GM18498 (cell line): ENCODE data around the gene PAF1.
A peak's percentile ranks its signal among the peaks of the same experiment; 100 is the strongest.

Experiments
- ATAC-seq: cut with Tn5 transposase; IDR thresholded peaks from one replicate; pipeline ENCODE4 v1.9.1; 2021; ENCODE audit warnings: mild to moderate bottlenecking, moderate library complexity; ENCODE audit not compliant: unreplicated experiment

Gene PAF1

DNA sequence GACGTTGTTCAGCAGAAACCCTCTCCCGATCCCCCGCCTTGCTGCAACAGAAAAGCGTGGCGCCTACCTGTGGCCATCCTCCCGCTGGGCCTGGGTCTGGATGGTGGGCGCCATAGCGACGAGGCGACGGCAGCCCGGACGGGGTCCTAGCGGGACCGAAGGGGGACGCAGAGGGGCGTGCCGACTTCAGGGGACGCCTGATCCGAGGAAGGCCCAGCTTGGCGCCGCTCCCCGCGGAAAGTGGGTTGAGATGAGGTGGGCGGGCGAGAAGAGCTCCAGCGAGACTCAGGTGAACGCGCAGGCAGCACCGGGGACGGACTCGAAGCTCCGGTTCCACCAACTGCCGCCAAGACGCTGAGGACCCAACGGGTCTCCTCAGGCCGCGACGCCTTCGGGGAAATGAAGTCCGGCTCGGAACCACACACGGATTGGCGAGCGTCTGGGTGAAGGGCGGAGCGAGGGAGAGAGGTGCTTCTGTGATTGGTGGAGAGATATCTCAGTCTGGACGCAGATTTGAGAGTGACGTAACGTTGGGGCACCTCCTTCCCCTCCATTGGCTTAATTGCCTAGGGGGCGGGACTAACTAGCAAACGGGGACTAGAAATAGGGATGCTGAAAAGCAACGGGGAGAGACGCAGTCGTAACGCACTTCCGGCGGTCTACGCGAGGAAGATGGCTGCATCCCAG lies at the start of gene PAF1, which contains the start of gene MED29:
TSS of gene PAF1 (minus strand) at position 356 of the 687 bp plus-strand sequence. CDS start at position 114, 242 bp downstream.
TSS of gene MED29 (plus strand) at position 628 of the 687 bp plus-strand sequence. CDS start at position 673, 45 bp downstream.
- peak; percentile 92 for ATAC-seq

DNA sequence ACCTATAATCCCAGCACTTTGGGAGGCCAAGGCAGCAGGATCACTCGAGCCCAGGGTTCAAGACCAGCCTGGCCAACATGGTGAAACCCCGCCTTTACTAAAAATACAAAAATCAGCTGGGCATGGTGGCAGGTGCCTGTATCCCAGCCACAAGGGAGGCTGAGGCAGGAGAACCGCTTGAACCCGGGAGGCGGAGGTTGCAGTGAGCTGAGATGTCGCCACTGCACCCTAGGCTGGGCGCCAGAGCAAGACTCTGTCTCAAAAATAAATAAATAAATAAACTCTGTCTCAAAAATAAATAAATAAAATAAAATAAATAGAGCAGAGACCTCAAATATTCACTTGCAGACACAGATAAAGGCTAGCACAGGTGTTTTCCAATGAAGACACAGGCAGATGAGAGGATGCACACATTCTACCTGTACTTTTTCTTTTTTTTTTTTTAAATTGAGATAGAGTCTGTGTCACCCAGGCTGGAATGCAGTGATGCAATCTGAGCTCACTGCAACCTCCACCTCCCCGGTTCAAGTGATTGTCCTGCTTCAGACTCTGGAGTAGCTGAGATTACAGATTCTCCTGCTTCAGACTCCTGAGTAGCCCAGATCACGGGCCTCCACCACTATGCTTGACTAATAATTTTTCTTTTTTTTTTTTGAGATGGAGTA lies 47.5 kb upstream of the PAF1 start:
- ATAC-seq: no peak

DNA sequence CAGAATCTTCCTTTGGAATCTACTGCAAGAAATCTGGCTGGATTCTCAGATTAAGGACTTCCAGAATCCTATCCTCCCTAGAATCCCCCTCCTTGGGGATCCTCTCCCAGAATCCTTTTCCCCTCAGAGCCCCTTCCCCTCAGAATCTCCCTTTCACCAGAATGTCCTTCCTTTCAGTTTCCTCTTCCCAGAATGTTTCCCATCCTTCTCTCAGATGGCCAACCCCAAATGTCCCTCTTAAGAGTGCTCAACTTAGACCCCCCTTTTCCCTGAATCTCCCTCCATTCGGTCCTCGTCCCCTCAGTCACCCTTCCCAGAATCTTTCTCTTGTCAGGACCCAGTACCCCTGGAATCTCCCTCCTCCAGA lies 45.4 kb upstream of the PAF1 start:
- no peak for ATAC-seq

- ATAC-seq: peak; percentile 77
Observed at GRCh38 chr19:39435499-39436349, 44.8 kb upstream of the PAF1 start, which contains the start of gene RPS16. RPS16 (minus strand) TSS chr19:39435949; CDS start chr19:39435895, 54 bp downstream.

- ATAC-seq: no peak
Observed at GRCh38 chr19:39434123-39435076, 43.5 kb upstream of the PAF1 start.

GRCh38 chr19:39433480-39434079 lies 42.7 kb upstream of the PAF1 start:
- no peak for ATAC-seq

DNA sequence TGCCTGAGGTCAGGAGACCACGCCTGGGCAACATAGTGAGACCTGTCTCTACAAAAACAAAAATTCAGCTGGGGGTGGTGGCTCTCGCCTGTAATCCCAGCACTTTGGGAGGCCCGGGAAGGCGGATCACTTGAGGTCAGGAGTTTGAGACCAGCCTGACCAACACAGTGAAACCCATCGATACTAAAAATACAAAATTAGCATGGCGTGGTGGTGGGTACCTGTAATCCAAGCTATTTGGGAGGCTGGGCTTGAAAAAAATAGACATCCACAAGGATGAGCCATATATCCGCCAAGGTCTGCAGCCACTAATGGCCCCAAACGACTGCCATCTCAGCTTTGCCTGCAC lies 41.7 kb upstream of the PAF1 start:
- ATAC-seq: no peak

GRCh38 chr19:39430675-39431593 lies 40.0 kb upstream of the PAF1 start:
- no peak for ATAC-seq

GRCh38 chr19:39428283-39429112 lies 37.6 kb upstream of the PAF1 start:
- ATAC-seq: no peak

DNA sequence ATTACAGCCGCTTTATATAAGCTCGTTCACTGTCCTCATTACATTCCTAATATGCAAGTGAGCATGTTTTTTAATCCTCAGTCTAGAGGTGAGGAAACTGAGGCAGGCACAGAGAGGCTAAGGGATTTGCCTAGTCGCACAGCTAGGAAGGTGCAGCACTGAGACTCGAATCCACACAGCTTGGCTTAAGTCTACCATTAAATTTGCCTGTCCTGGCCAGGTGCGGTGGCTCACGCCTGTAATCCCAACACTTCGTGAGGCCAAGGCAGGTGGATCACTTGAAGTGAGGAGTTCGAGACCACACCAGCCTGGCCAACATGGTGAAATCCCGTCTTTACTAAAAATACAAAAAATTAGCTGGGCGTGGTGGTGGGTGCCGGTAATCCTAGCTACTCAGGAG lies 36.8 kb upstream of the PAF1 start:
- ATAC-seq: no peak

- ATAC-seq: no peak
Observed at GRCh38 chr19:39426170-39426569, 35.3 kb upstream of the PAF1 start.

DNA sequence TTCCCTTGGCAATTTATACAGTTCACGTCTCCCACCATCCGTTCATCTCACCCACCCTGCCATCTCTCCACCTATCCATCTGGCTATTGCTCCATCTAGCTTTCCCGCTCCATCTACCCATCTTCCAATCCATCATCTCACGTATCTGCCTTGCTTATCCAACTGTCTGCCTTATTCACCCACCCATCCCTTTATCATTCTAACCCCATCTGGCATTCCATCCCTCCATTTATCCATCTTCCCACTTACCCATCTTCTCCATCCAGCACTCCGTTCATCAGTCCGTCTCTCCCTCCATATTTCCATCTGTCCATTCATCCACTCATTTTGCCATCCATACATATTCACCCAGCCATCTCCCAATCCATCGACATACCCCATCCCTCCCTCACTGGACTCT lies 34.8 kb upstream of the PAF1 start:
- no peak for ATAC-seq

GRCh38 chr19:39424934-39425333 lies 34.0 kb upstream of the PAF1 start:
- ATAC-seq: no peak

- no peak for ATAC-seq
Observed at GRCh38 chr19:39423258-39424086, 32.6 kb upstream of the PAF1 start.

DNA sequence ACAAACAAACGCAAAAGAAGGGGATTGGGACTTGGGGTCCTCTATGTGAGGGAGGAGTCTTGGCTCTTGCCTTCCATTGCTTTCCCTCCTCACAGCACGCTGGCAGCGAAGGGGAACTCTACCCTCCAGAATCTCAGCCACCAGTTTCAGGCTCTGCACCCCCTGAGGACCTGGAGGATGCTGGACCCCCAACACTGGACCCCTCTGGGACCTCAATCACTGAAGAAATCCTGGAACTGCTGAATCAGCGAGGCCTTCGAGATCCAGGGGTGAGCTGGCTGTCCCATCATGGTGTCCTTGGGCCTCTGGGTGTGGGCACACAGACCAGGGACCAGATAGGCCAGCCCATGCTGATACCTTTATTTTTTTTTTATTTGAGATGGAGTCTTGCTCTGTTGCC lies 31.1 kb upstream of the PAF1 start:
- ATAC-seq: no peak

DNA sequence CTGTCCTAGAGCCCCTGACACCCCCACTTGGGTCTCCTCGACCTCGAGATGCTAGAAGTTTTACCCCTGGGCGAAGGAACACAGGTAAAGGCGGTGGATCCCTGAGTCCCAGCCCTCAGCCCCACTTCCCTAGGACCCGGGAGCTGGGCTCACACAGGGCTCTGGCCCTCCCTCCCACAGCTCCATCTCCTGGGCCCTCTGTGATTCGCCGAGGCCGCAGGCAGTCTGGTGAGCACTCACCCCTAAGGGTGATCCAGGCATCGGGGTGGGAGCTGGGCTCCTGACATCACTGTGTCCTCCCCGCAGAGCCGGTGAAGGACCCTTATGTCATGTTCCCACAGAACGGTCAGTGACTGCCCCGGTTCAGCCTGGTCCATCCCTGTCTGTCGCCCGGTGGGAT lies 29.9 kb upstream of the PAF1 start:
- no peak for ATAC-seq

- no peak for ATAC-seq
Observed at GRCh38 chr19:39419003-39419402, 28.1 kb upstream of the PAF1 start.
